Measurements from ENCODE around the gene CCL18. TPM values are rescaled to one million over a fixed set of nuclear protein-coding genes. Genes with fewer than 3 reads are reported as not detected.

CCL18 gene
- total RNA-seq, 1 donor from 2014 or later, result not detected

DNA sequence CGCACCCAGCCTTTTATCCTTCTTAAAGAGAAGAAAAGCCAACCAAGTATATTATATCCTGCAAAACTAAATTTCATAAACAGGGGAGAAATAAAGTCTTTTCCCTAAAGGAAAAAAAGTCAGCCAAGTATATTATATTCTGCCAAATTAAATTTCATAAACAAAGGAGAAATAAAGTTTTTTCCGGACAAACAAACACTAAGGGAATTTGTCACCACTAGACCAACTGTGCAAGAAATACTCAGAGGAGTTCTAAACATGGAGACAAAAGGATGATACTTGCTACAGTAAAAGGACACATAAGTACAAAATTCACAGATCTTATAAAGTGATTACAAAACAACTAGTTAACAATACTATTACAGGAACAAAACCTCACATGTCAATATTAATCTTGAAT, 14.4 kb upstream of the CCL18 start:
- DNase-seq (ENCODE audit: low read depth) (no peak), FAIRE-seq (no peak)
- Histone ChIP-seq H3K4me3 (ENCODE audit: insufficient read depth, low read depth, low read length) (no peak overlapping the region), H3K9ac (ENCODE audit: low read length) (no peak overlapping the region), H3K27me3 (ENCODE audit: insufficient read depth, low read length) (no peaks in the 10 kb centered on the region), H4K20me1 (ENCODE audit: insufficient read depth, low read length) (no peaks in the 10 kb centered on the region), H2AFZ (ENCODE audit: low read depth, low read length) (no peak overlapping the region), H3K9me3 (ENCODE audit: insufficient read depth, low read depth, low read length) (no peaks in the 10 kb centered on the region), H3K4me2 (ENCODE audit: low read length) (no peak overlapping the region), H3K27ac (ENCODE audit: low read depth, low read length) (no peak overlapping the region), H3K4me1 (ENCODE audit: insufficient read depth, low read length) (no peaks in the 10 kb centered on the region), H3K79me2 (ENCODE audit: insufficient read depth, low read length) (no peaks in the 10 kb centered on the region), H3K36me3 (ENCODE audit: insufficient read depth, low read length) (no peaks in the 10 kb centered on the region)
- peaks cover 7% of the 10 kb centered on the region for H3K9me3 Mint-ChIP-seq (ENCODE audit: unreplicated experiment)
- H3K4me1 Mint-ChIP-seq (ENCODE audit: low read depth, unreplicated experiment), result no peaks in the 10 kb centered on the region
- TF ChIP-seq, protein P1, sequence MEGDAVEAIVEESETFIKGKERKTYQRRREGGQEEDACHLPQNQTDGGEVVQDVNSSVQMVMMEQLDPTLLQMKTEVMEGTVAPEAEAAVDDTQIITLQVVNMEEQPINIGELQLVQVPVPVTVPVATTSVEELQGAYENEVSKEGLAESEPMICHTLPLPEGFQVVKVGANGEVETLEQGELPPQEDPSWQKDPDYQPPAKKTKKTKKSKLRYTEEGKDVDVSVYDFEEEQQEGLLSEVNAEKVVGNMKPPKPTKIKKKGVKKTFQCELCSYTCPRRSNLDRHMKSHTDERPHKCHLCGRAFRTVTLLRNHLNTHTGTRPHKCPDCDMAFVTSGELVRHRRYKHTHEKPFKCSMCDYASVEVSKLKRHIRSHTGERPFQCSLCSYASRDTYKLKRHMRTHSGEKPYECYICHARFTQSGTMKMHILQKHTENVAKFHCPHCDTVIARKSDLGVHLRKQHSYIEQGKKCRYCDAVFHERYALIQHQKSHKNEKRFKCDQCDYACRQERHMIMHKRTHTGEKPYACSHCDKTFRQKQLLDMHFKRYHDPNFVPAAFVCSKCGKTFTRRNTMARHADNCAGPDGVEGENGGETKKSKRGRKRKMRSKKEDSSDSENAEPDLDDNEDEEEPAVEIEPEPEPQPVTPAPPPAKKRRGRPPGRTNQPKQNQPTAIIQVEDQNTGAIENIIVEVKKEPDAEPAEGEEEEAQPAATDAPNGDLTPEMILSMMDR (IDR thresholded peaks at IDR 0.05; ENCODE audit: insufficient read depth, low read depth, low read length), result no peak
- no peak for TF ChIP-seq EZH2 (IDR thresholded peaks at IDR 0.05; ENCODE audit: insufficient read depth, low read length)
- H3K27me3 Mint-ChIP-seq (ENCODE audit: low read depth, unreplicated experiment), result no peaks in the 10 kb centered on the region
- no peaks in the 10 kb centered on the region for H3K36me3 Mint-ChIP-seq (ENCODE audit: low read depth, unreplicated experiment)
- H3K27ac Mint-ChIP-seq (ENCODE audit: unreplicated experiment), result no peak overlapping the region
- H3K4me3 Mint-ChIP-seq (ENCODE audit: unreplicated experiment), result no peak overlapping the region

DNA sequence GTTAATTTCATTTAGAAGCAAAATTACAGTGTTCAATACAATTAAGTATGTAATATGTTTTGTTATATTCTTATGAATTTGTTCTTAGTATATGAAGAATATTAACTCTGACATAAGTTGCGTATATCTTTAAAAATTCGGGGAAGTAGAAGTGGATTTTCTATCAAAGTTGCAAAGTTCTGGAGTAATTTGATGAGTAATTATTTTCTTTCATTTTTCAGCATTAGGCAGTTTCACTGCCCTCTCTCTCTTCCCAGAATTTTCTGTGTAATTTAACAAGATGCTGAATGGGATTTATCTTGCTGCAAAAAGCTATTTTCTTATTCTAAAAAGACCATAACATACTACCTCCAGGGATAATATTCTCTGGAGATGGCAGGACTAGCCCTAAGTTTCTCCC, 8.9 kb upstream of the CCL18 start:
- Histone ChIP-seq H3K79me2 (ENCODE audit: insufficient read depth, low read length) (no peaks in the 10 kb centered on the region), H3K9ac (ENCODE audit: low read length) (no peak overlapping the region), H2AFZ (ENCODE audit: low read depth, low read length) (no peak overlapping the region), H3K4me2 (ENCODE audit: low read length) (no peak overlapping the region), H3K27me3 (ENCODE audit: insufficient read depth, low read length) (no peaks in the 10 kb centered on the region), H3K4me1 (ENCODE audit: insufficient read depth, low read length) (no peaks in the 10 kb centered on the region), H3K36me3 (ENCODE audit: insufficient read depth, low read length) (no peaks in the 10 kb centered on the region), H4K20me1 (ENCODE audit: insufficient read depth, low read length) (no peaks in the 10 kb centered on the region), H3K9me3 (ENCODE audit: insufficient read depth, low read depth, low read length) (no peaks in the 10 kb centered on the region), H3K27ac (ENCODE audit: low read depth, low read length) (no peak overlapping the region), H3K4me3 (ENCODE audit: insufficient read depth, low read depth, low read length) (no peak overlapping the region)
- Mint-ChIP-seq H3K27ac (ENCODE audit: unreplicated experiment) (no peak overlapping the region), H3K9me3 (ENCODE audit: unreplicated experiment) (peaks cover 3% of the 10 kb centered on the region), H3K4me3 (ENCODE audit: unreplicated experiment) (no peak overlapping the region), H3K27me3 (ENCODE audit: low read depth, unreplicated experiment) (peaks cover 6% of the 10 kb centered on the region), H3K4me1 (ENCODE audit: low read depth, unreplicated experiment) (no peaks in the 10 kb centered on the region), H3K36me3 (ENCODE audit: low read depth, unreplicated experiment) (no peaks in the 10 kb centered on the region)
- FAIRE-seq (no peak), DNase-seq (ENCODE audit: low read depth) (no peak)
- no peak for TF ChIP-seq EZH2 (IDR thresholded peaks at IDR 0.05; ENCODE audit: insufficient read depth, low read length)
- TF ChIP-seq, protein P1 (IDR thresholded peaks at IDR 0.05; ENCODE audit: insufficient read depth, low read depth, low read length), result no peak

DNA sequence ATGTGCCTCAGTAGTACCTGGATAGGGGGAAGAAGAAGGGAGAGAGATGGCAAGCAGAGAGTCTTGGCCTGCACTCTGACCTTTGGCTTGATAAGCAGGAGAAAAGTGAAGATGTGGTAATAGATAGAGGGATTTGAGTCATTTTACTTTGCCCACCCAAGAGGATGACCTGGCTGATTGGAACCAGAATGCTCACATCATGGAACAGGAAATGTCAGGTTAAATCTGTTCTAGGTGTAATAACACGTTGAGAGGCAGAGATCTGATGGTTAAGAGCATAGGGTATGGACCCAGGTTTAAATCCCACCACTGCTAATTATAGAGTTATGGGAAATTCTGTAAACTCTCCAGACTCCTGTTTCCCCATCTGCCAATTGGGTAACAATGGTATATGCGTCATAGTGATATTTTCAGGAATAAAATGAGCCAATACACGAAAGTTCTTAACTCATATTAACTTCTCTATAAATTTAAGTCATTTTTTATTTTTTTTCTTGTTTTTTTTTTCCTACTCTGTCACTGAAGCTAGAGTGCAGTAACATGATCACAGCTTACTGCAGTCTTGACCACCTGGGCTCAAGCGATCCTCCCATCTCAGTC, 8.1 kb upstream of the CCL18 start:
- Histone ChIP-seq H3K79me2 (ENCODE audit: insufficient read depth, low read length) (no peaks in the 10 kb centered on the region), H3K36me3 (ENCODE audit: insufficient read depth, low read length) (no peaks in the 10 kb centered on the region), H3K9me3 (ENCODE audit: insufficient read depth, low read depth, low read length) (no peaks in the 10 kb centered on the region), H2AFZ (ENCODE audit: low read depth, low read length) (no peak overlapping the region), H3K4me3 (ENCODE audit: insufficient read depth, low read depth, low read length) (no peak overlapping the region), H3K27ac (ENCODE audit: low read depth, low read length) (no peak overlapping the region), H3K27me3 (ENCODE audit: insufficient read depth, low read length) (no peaks in the 10 kb centered on the region), H3K4me2 (ENCODE audit: low read length) (no peak overlapping the region), H3K9ac (ENCODE audit: low read length) (no peak overlapping the region), H4K20me1 (ENCODE audit: insufficient read depth, low read length) (no peaks in the 10 kb centered on the region), H3K4me1 (ENCODE audit: insufficient read depth, low read length) (no peaks in the 10 kb centered on the region)
- Mint-ChIP-seq H3K36me3 (ENCODE audit: low read depth, unreplicated experiment) (no peaks in the 10 kb centered on the region), H3K9me3 (ENCODE audit: unreplicated experiment) (no peaks in the 10 kb centered on the region), H3K27me3 (ENCODE audit: low read depth, unreplicated experiment) (peaks cover 6% of the 10 kb centered on the region), H3K27ac (ENCODE audit: unreplicated experiment) (no peak overlapping the region), H3K4me1 (ENCODE audit: low read depth, unreplicated experiment) (no peaks in the 10 kb centered on the region), H3K4me3 (ENCODE audit: unreplicated experiment) (no peak overlapping the region)
- TF ChIP-seq, protein P1 (IDR thresholded peaks at IDR 0.05; ENCODE audit: insufficient read depth, low read depth, low read length), result no peak
- no peak for TF ChIP-seq EZH2 (IDR thresholded peaks at IDR 0.05; ENCODE audit: insufficient read depth, low read length)
- DNase-seq (ENCODE audit: low read depth) (no peak), FAIRE-seq (no peak)
